ENCODE measurements around the gene GRIP2. TPM values are rescaled to one million over a fixed set of nuclear protein-coding genes. Genes with fewer than 3 reads are reported as not detected.
A peak's percentile ranks its signal among the peaks of the same experiment; 100 is the strongest.

GRIP2 gene
- total RNA-seq, 1 experiment from 2014 or later: 0.57 TPM

DNA sequence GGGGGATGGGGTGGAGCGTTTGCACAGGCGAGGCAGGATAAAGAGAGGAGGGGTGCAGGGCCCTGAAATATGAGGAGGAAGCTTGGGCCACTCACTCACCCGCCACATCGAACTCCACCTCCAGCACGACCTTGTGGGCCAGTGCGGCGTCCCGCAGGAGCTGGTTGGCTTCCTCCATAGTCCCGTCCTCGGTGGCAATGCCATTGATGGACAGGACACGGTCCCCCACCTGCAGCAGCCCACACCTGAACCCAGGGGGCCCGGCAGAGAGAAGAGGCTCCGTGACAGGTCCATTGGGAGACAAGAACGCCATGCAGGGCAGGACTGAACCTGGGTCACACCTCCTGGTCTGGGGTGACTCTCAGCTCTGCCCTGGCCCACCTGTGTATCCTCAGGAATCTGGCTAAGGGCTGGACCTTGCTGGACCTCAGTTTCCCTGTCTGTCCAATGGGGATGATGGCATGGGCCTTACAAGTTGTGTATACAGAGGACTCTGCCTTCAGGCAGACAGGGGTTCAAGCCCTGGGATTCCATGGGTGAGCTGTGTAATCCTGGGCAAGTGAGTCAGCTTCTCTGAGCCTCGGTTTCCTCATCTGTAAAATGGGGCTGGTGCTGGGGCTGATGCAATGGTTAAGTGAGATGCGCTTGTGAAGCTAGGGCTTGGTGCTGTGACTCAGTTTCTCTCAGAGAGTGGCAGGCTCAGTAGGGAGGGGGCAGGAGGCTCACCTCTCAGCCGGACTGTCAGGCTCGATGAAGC, 26.4 kb downstream of the GRIP2 start:
- no peak for DNase-seq
- Histone ChIP-seq H3K27ac (no peak overlapping the region), H3K4me3 (no peak overlapping the region)

GRCh38 chr3:14512942-14513327, 27.2 kb downstream of the GRIP2 start:
- H3K4me3 ChIP-seq: no peak overlapping the region
- H3K36me3 ChIP-seq: no peaks in the 10 kb centered on the region

More for the DNA sequence above, 26.4 kb downstream of the GRIP2 start:
- no peaks in the 10 kb centered on the region for H3K4me1 ChIP-seq
- peaks cover 10% of the 10 kb centered on the region; the same call in 1 of the 2 replicates for H3K27me3 ChIP-seq
- H3K36me3 ChIP-seq: no peaks in the 10 kb centered on the region
- no peaks in the 10 kb centered on the region for H3K9me3 ChIP-seq (replicated peaks)

DNA sequence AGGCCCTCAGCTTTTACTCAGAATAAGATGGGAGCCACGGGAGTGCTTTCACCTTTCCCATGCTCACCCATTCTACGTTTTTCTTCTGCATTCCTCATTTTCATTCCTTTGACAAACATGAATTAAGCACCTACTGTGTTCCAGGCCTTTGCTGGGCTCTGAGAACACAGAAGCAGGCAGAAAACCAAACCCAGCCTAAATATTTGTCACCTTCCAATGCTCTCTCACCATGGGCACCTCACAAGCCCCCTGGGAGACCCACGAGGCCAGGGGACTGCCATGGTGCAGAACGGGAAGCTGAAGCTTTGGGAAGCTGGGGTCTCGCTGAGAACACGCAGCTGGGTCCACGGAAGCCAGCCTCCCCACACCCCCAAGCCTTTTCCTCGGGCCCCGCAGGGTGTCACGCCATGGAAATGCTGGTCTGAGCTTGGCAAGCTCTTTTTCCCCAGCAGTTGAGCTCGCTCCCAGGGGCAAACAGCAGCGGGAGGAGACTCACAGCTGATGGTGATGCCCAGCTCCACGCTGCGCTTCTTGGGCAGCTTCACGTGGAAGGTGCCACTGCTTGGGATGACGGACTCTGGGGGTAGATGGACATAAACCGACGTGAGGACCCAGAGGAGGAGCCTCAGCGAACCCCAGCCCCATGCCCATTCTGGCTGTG, 27.7 kb downstream of the GRIP2 start:
- H3K36me3 ChIP-seq: no peaks in the 10 kb centered on the region
- DNase-seq: no peak
- no peaks in the 10 kb centered on the region for H3K4me1 ChIP-seq
- no peak overlapping the region for H3K4me3 ChIP-seq
- H3K27me3 ChIP-seq: peaks cover 10% of the 10 kb centered on the region; the same call in 1 of the 2 replicates
- no peaks in the 10 kb centered on the region for H3K9me3 ChIP-seq (replicated peaks)
- no peak overlapping the region for H3K27ac ChIP-seq

More at GRCh38 chr3:14512942-14513327, 27.2 kb downstream of the GRIP2 start:
- Histone ChIP-seq H3K4me1 (no peaks in the 10 kb centered on the region), H3K27me3 (peaks cover 10% of the 10 kb centered on the region; the same call in 1 of the 2 replicates), H3K9me3 (replicated peaks) (no peaks in the 10 kb centered on the region), H3K27ac (no peak overlapping the region)
- no peak for DNase-seq

- no peak overlapping the region for H3K27ac ChIP-seq
- DNase-seq: no peak
Observed at GRCh38 chr3:14511623-14512280, 28.4 kb downstream of the GRIP2 start.

GRCh38 chr3:14510838-14511622, 29.1 kb downstream of the GRIP2 start:
- no peaks in the 10 kb centered on the region for H3K9me3 ChIP-seq (replicated peaks)
- no peaks in the 10 kb centered on the region for H3K36me3 ChIP-seq
- no peak overlapping the region for H3K4me3 ChIP-seq
- H3K27me3 ChIP-seq: peaks cover 10% of the 10 kb centered on the region; the same call in 1 of the 2 replicates
- DNase-seq: no peak
- no peaks in the 10 kb centered on the region for H3K4me1 ChIP-seq
- H3K27ac ChIP-seq: no peak overlapping the region

More at GRCh38 chr3:14511623-14512280, 28.4 kb downstream of the GRIP2 start:
- Histone ChIP-seq H3K4me3 (no peak overlapping the region), H3K36me3 (no peaks in the 10 kb centered on the region), H3K4me1 (no peaks in the 10 kb centered on the region), H3K9me3 (replicated peaks) (no peaks in the 10 kb centered on the region), H3K27me3 (peaks cover 10% of the 10 kb centered on the region; the same call in 1 of the 2 replicates)

DNA sequence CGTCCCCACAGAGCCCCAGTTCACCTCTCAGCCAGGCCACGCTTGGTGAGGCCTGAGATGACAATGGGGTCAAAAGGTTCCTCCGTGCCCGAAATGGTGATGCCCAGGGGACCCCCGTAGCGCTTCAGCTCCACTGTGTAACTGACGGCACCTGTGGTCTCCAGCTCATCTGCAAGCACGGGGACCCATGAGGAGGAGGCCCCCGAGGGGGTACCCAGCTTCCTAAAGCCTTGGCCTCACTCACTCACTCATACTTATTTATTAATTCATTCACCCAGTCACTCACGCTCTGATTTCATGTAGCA, 30.4 kb downstream of the GRIP2 start:
- no peaks in the 10 kb centered on the region for H3K36me3 ChIP-seq
- DNase-seq: no peak
- H3K27me3 ChIP-seq: peaks cover 10% of the 10 kb centered on the region; the same call in 1 of the 2 replicates
- no peak overlapping the region for H3K27ac ChIP-seq
- no peaks in the 10 kb centered on the region for H3K4me1 ChIP-seq
- H3K9me3 ChIP-seq (replicated peaks): no peaks in the 10 kb centered on the region
- H3K4me3 ChIP-seq: no peak overlapping the region

DNA sequence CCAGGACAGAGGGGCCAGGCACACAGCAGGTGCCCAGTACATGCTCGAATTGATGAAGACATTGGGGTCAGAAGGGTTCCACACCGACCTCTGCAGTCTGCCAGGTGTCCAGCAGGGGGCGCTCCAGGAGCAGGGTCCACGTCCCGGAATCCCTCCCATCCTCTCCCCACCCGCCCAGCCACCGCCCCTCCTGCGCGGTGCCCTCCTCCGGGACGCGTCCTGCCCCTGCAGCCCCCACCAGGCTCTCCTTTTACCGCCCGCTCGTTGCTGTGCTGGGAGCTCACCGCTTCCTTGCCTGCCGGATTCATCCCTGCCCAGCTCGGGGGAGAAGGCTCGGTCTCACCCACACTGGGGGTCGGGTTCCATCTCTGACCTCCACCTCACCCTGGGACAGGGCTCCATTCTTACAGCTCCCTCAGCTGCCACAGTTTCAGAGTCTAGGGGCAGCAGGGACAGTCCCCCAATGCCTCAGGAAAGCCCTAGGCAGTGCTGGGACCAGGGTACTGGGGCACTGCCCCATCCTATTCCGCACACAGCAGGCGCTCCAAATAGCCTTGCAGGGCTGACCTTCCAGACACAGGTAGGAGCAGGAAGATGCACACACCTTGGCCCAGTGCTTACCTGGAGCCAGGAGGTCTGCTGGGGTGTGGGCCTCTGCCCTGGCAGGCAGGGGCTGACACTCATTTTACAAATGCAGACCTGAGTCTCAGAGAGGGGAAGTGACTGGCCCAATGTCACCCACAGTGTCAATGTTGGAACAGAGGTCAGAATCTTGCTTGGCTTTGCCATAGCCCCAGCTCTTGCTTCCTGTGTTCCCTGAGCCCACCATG, 31.0 kb downstream of the GRIP2 start:
- no peaks in the 10 kb centered on the region for H3K36me3 ChIP-seq
- no peak overlapping the region for H3K27ac ChIP-seq
- no peak overlapping the region for H3K4me3 ChIP-seq
- H3K4me1 ChIP-seq: no peaks in the 10 kb centered on the region
- peaks cover 10% of the 10 kb centered on the region; the same call in 1 of the 2 replicates for H3K27me3 ChIP-seq
- H3K9me3 ChIP-seq (replicated peaks): no peaks in the 10 kb centered on the region
- DNase-seq: peak; percentile 65 to 79

- H3K27me3 ChIP-seq: peaks cover 10% of the 10 kb centered on the region; the same call in 1 of the 2 replicates
- DNase-seq: no peak
- H3K4me1 ChIP-seq: no peaks in the 10 kb centered on the region
- no peaks in the 10 kb centered on the region for H3K36me3 ChIP-seq
- no peak overlapping the region for H3K27ac ChIP-seq
- H3K4me3 ChIP-seq: no peak overlapping the region
- no peaks in the 10 kb centered on the region for H3K9me3 ChIP-seq (replicated peaks)
Observed at GRCh38 chr3:14508505-14508819, 31.7 kb downstream of the GRIP2 start.

DNA sequence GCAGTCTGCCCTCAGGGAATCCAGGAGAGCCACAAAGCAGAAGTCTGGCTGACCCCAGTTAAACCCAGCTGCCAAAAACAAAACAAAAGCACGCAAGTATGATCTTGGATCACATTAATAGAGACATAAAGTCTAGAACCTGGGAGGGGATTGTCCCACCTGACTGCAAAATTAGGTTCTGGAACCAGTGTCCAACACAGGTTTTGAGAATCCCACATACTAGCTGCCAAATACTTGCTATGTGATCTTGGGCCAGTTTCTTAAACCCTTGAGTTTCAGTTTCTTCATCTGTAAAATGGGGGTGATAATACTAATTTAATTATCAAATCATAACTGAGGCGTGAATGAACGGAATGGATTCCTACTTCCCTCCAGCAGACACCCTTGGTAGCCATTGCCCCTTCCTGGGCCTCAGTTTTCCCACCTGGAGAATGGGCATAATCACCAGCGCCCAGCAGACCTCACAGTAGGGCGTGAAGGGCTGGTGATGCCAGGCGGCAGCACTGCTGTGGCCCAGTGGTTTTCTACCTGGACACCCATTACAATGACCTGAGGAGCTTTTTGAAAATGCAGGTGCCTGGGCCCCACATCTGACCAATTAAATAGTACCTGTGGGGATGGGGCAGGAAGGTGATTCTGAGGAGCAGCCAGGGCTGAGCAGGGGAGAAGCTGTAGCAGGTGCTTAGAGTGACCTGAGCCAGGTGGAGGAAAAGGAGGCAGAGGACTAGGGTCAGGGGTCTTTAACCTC, 32.2 kb downstream of the GRIP2 start:
- no peak for DNase-seq
- Histone ChIP-seq H3K4me1 (no peaks in the 10 kb centered on the region), H3K27ac (no peak overlapping the region), H3K4me3 (no peak overlapping the region), H3K36me3 (no peaks in the 10 kb centered on the region), H3K9me3 (replicated peaks) (no peaks in the 10 kb centered on the region), H3K27me3 (peaks cover 10% of the 10 kb centered on the region; the same call in 1 of the 2 replicates)

DNA sequence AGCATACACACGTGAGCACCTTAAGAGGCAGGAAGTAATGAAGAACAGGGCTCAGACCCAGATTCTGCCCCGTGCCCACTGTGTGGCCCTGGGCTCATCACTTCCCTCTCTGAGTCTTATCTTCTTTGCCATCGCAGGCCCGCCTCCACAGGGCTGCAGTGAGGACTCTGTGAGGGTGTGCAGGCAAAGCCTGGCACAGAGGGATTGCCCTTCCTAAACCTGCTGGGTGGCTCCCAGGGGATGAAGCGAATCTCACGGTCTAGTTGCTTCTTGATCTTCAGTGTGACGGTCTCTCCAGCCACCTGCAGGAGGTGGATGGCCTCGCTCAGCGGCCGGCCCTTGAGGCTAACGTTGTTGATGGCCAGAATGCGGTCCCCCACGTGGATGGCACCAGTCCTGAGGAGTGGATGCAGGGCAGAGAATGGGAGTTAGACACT, 32.8 kb downstream of the GRIP2 start:
- H3K36me3 ChIP-seq: no peaks in the 10 kb centered on the region
- H3K27me3 ChIP-seq: peaks cover 5% of the 10 kb centered on the region; the same call in 1 of the 2 replicates
- H3K4me3 ChIP-seq: no peak overlapping the region
- H3K27ac ChIP-seq: no peak overlapping the region
- H3K4me1 ChIP-seq: no peaks in the 10 kb centered on the region
- no peaks in the 10 kb centered on the region for H3K9me3 ChIP-seq (replicated peaks)
- DNase-seq: no peak

- no peak for DNase-seq
Observed at GRCh38 chr3:14506626-14507304, 33.4 kb downstream of the GRIP2 start.

DNA sequence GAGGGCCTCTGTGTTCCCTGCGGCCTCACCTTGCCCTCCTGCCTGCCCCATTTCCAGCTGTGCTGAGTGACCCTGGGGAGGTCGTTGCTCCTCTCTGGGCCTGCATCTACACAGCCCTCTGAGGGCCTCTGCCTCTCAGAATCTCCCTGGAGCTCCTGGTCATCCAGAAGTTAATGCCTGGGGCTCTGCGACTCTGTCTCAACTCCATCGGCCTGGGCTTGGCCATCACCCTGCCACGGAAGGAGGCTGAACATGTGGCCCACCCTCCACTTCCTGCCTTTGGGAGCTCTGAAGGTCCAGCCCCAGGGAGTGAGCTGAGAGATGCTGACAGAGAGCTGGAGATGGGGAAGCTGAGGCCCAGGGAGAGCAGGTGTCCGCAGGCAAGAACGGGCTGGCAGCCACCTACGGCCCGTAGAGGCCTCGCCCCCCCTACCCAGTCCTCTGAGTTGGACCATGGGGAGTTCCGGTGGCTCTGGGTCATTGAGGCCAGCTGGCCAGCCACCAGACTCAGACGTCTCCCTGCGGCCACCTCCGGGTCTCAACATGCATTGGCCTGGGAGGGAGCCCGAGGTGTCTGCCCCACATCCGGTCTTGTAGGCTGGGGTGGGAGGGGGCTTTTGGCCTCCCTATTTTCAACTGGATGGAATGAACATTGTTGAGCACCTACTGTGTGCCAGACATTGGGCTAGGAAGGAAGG, 34.2 kb downstream of the GRIP2 start:
- Histone ChIP-seq H3K9me3 (replicated peaks) (no peaks in the 10 kb centered on the region; the same call in 1 of the 2 replicates), H3K27ac (no peak overlapping the region)
- no peak for DNase-seq

More at GRCh38 chr3:14506626-14507304, 33.4 kb downstream of the GRIP2 start:
- Histone ChIP-seq H3K4me1 (no peaks in the 10 kb centered on the region), H3K27ac (no peak overlapping the region), H3K4me3 (no peak overlapping the region), H3K9me3 (replicated peaks) (no peaks in the 10 kb centered on the region; the same call in 1 of the 2 replicates), H3K27me3 (peaks cover 1% of the 10 kb centered on the region; the same call in 1 of the 2 replicates), H3K36me3 (no peaks in the 10 kb centered on the region)

More for the DNA sequence above, 34.2 kb downstream of the GRIP2 start:
- H3K4me1 ChIP-seq: no peaks in the 10 kb centered on the region
- H3K27me3 ChIP-seq: no peaks in the 10 kb centered on the region
- no peaks in the 10 kb centered on the region for H3K36me3 ChIP-seq
- H3K4me3 ChIP-seq: no peak overlapping the region
